Natural killer cell (primary cell): ENCODE results near the gene KCNE2. TPM values are rescaled to one million over a fixed set of nuclear protein-coding genes. Genes with fewer than 3 reads are reported as not detected.
"Not testable (repeated sequence)": the region's sequence is repeated elsewhere in the genome, so short reads cannot be mapped to it uniquely, and the experiment has no call there.

Source experiments
- ATAC-seq, 3 donors: fragments of 150-1000 bp in 2 of 3; fragments of 200-7000 bp in 1 of 3; cut with Tn5 transposase; 1 replicate in 1 of 3; 2 replicates in 2 of 3; pipeline ENCODE4 v1.10.0; 2021; ENCODE audit warnings: mild to moderate bottlenecking in 2 of 3, moderate library complexity in 2 of 3
- DNase-seq, 2 donors: peaks; one replicate each; pipeline versions ENCODE4 v3.0.0 to v3.0.0-alpha.2; 2013 to 2021; ENCODE audit warnings: mixed read lengths in 1 of 2
- H3K27ac ChIP-seq: one replicate; pipeline ENCODE4 v1.5.1; 2013; ENCODE audit warnings: mild to moderate bottlenecking, low read length
- H3K27me3 ChIP-seq: one replicate; pipeline ENCODE4 v1.6.1; 2013; ENCODE audit warnings: low read length; ENCODE audit not compliant: control insufficient read depth, insufficient read depth
- H3K36me3 ChIP-seq: one replicate; pipeline ENCODE4 v1.6.1; 2013; ENCODE audit warnings: low read length; ENCODE audit not compliant: control insufficient read depth, insufficient read depth
- H3K4me1 ChIP-seq: one replicate; pipeline ENCODE4 v1.6.1; 2013; ENCODE audit warnings: low read length; ENCODE audit not compliant: control insufficient read depth, insufficient read depth
- H3K4me3 ChIP-seq: one replicate; pipeline ENCODE4 v1.5.1; 2013; ENCODE audit warnings: low read length
- H3K9me3 ChIP-seq: one replicate; pipeline ENCODE4 v1.6.1; 2013; ENCODE audit warnings: low read length; ENCODE audit not compliant: control insufficient read depth, insufficient read depth
- H3K27ac Mint-ChIP-seq, 2 donors: one replicate each; pipeline ENCODE4 v1.8.0; 2022; ENCODE audit warnings: mild to moderate bottlenecking in 2 of 2, mixed read lengths in 2 of 2, moderate library complexity in 1 of 2
- H3K27me3 Mint-ChIP-seq, 2 donors: one replicate each; pipeline ENCODE4 v1.8.0; 2022; ENCODE audit warnings: low read depth in 2 of 2, mixed read lengths in 2 of 2
- H3K36me3 Mint-ChIP-seq: one replicate; pipeline ENCODE4 v1.8.0; 2022; ENCODE audit warnings: mixed read lengths
- H3K4me1 Mint-ChIP-seq, 2 donors: one replicate each; pipeline ENCODE4 v1.8.0; 2022; ENCODE audit warnings: mixed read lengths in 2 of 2
- H3K4me3 Mint-ChIP-seq: one replicate; pipeline ENCODE4 v1.8.0; 2022; ENCODE audit warnings: mild to moderate bottlenecking, moderate library complexity, mixed read lengths
- H3K9me3 Mint-ChIP-seq, 2 donors: one replicate each; pipeline ENCODE4 v1.8.0; 2022; ENCODE audit warnings: mixed read lengths in 2 of 2
- WGBS: methylation state at CpG from one replicate; pipeline ENCODE4 v1.1.7; 2013; ENCODE audit warnings: missing lambda C conversion rate; ENCODE audit not compliant: insufficient coverage; 5-methylcytosine and 5-hydroxymethylcytosine counted together
- intact Hi-C: fragments of 100-400 bp; cut with micrococcal nuclease; formaldehyde crosslinking; loops from one replicate; pipeline ENCODE4 v1.14.2; 2022
- total RNA-seq, 4 donors: library from RNA; stranded (reverse); fragments of 120-200 nt in 1 of 4; gene quantifications; one replicate each; pipeline versions ENCODE4 v1.2.3 to v1.2.4, GENCODE V29; 2013 to 2022
- TF ChIP-seq, protein P1 (sequence below): fragments of 200-600 bp; IDR thresholded peaks from one replicate; pipeline ENCODE4 v1.8.0; 2022; ENCODE audit warnings: antibody characterized with exemption

Gene KCNE2
- total RNA-seq, 3 donors from 2014 or later (not counting 1 experiment from before 2014, with no cell fraction given), result 0.60 TPM; not detected in 2

DNA sequence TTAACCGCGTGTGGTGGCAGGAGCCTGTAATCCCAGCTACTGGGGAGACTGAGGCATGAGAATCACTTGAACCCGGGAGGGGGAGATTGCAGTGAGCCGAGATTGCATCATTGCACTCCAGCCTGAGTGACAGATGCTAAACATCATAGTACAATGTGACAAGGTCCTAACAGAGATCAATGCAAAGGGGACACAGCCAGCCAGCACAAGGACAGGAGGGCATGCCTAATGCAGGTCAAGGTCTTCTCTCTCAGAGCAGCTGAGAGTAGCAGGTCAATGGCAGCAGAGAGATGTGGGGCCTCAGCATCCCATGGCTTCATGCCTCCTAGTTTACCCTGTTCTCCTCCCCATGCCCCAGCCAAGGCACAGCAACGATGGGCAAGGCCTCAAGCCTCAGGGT lies 8.5 kb downstream of the KCNE2 start:
- WGBS, result 85% methylated on average over 5 of the region's 5 CpGs
- Mint-ChIP-seq H3K4me1 (no peaks in the 10 kb centered on the region), H3K4me3 (no peak overlapping the region), H3K36me3 (no peaks in the 10 kb centered on the region), H3K9me3 (no peaks in the 10 kb centered on the region), H3K27me3 (peaks cover 7 to 24% of the 10 kb centered on the region in 2 donors), H3K27ac (no peak overlapping the region)
- intact Hi-C loops, result no loop called here
- H3K4me1 ChIP-seq, result no peaks in the 10 kb centered on the region
- TF ChIP-seq, protein P1, sequence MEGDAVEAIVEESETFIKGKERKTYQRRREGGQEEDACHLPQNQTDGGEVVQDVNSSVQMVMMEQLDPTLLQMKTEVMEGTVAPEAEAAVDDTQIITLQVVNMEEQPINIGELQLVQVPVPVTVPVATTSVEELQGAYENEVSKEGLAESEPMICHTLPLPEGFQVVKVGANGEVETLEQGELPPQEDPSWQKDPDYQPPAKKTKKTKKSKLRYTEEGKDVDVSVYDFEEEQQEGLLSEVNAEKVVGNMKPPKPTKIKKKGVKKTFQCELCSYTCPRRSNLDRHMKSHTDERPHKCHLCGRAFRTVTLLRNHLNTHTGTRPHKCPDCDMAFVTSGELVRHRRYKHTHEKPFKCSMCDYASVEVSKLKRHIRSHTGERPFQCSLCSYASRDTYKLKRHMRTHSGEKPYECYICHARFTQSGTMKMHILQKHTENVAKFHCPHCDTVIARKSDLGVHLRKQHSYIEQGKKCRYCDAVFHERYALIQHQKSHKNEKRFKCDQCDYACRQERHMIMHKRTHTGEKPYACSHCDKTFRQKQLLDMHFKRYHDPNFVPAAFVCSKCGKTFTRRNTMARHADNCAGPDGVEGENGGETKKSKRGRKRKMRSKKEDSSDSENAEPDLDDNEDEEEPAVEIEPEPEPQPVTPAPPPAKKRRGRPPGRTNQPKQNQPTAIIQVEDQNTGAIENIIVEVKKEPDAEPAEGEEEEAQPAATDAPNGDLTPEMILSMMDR, result no peak
- no peaks in the 10 kb centered on the region for H3K36me3 ChIP-seq
- H3K27ac ChIP-seq, result no peak overlapping the region
- no peak overlapping the region for H3K4me3 ChIP-seq
- DNase-seq (no peak), ATAC-seq (no peak)
- no peaks in the 10 kb centered on the region for H3K9me3 ChIP-seq
- H3K27me3 ChIP-seq, result no peaks in the 10 kb centered on the region

DNA sequence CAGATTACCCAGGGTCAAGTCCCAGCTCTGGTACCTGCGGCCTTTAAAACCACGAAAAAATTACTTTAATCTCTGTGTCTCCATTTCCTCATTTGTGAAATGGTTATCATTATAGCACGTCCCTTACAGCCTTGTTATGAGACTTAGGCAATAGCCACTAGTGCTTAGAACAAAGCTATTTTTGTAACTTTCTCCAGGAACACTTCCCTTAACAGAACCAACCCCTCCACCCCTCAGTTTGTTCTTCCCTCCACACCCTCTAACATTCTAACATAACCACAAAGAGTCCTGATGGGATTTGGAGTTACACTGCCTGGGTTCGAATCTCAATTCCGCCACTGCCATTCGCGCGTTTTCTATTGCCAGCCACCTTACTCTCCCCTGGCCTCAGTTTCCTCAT lies 10.7 kb downstream of the KCNE2 start:
- H3K9me3 Mint-ChIP-seq, H3K27ac Mint-ChIP-seq, H3K36me3 Mint-ChIP-seq, H3K4me1 Mint-ChIP-seq, H3K4me3 ChIP-seq, H3K4me1 ChIP-seq, DNase-seq, ATAC-seq, H3K27me3 ChIP-seq, H3K4me3 Mint-ChIP-seq, intact Hi-C loops, H3K36me3 ChIP-seq, H3K9me3 ChIP-seq, H3K27ac ChIP-seq: not testable (repeated sequence)
- peaks cover 4 to 14% of the 10 kb centered on the region in 2 donors for H3K27me3 Mint-ChIP-seq
- WGBS, result no CpG with 5 or more reads among the region's 8 CpGs

DNA sequence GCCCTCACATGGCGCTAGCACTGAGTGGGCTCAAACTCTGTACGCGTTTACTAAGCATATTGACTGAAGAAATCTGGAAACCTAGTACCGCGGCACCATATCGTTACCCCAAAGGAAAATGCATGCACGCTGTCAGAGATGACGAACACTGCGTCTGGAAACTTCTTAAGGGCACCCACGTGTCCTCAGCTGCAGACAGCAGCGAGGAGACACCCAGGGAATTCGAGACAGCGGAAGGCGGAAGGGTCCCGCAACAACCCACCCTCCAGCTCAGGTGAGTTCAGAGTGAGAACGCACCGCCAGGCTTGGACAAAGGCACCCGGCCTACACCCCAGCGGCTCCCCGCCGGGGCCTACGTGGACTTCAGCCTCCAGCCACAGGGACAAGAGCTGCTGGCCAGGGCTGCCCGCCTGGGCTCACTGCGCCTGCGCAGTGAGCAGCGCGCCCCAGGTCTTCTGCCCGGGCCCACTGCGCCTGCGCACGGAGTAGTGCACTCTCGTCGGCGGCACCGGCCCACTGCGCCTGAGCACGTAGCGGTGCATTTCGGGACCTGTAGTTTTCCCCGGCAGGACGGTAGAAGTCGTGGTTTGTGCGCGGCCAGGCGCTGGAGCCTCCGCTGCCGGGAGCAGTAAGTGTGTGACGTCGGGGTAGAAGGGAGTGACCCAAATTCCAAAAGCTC lies 11.3 kb downstream of the KCNE2 start, which contains the start of gene SMIM11:
TSS of gene SMIM11 (plus strand) at position 568 of the 679 bp plus-strand sequence. CDS start 3,998 bp downstream, outside the sequence.
- H3K4me1 Mint-ChIP-seq, H3K9me3 ChIP-seq, intact Hi-C loops, H3K27ac ChIP-seq, H3K4me3 Mint-ChIP-seq, DNase-seq, H3K27ac Mint-ChIP-seq, H3K4me3 ChIP-seq, H3K4me1 ChIP-seq, H3K36me3 Mint-ChIP-seq, H3K27me3 ChIP-seq, H3K9me3 Mint-ChIP-seq, H3K36me3 ChIP-seq: not testable (repeated sequence)
- ATAC-seq, result peak; percentile 95 to 97 (median 95)
- H3K27me3 Mint-ChIP-seq, result peaks cover 4 to 14% of the 10 kb centered on the region in 2 donors
- no CpG with 5 or more reads among the region's 49 CpGs for WGBS

DNA sequence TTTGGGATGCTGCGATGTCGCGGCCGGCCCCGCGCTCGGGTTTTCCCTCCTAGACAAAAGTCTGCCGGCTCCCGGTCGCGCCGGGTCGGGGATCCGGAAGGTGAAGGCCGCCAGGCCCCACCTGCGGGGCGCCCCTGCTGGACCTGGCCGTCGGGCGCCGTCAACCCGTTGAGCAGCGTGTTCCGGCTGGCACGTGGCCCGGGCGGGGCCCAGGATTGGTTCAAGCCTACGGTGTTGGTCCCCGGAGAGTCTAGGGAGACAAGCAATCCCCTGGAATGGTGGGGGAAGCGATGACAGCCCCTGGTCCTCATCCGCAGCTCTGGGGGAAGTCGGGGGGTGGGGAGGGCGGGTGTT lies 11.8 kb downstream of the KCNE2 start:
- H3K27me3 Mint-ChIP-seq, intact Hi-C loops: not testable (repeated sequence)

DNA sequence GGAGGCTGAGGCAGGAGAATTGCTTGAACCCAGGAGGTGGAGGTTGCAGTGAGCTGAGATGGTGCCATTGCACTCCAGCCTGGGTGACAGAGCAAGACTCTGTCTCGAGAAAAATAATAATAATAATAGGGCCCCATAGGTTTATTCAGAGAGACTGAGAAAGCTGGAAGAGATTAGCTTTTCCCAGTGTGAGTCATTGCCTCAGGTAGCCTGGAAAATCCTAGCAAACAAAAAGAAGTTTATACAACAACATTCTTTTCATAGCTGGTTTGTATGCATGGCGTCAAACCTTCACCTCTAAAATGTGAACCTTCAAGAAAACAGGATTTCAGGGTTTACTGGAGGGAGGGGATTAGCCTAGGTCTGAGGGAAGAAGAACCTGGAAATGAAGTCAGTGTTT lies 19.3 kb downstream of the KCNE2 start:
- H3K4me1 Mint-ChIP-seq, DNase-seq, H3K9me3 Mint-ChIP-seq, intact Hi-C loops, H3K27ac Mint-ChIP-seq, H3K4me3 Mint-ChIP-seq, H3K36me3 ChIP-seq, H3K4me3 ChIP-seq, H3K27me3 ChIP-seq, H3K27me3 Mint-ChIP-seq, H3K4me1 ChIP-seq, H3K27ac ChIP-seq, ATAC-seq, H3K36me3 Mint-ChIP-seq, H3K9me3 ChIP-seq: not testable (repeated sequence)
- WGBS, result no CpG with 5 or more reads among the region's 2 CpGs

More for the DNA sequence above, 11.8 kb downstream of the KCNE2 start:
- H3K27me3 ChIP-seq, H3K27ac Mint-ChIP-seq, H3K4me1 ChIP-seq, H3K4me3 Mint-ChIP-seq, H3K9me3 ChIP-seq, DNase-seq, H3K36me3 ChIP-seq, H3K9me3 Mint-ChIP-seq, H3K27ac ChIP-seq, H3K36me3 Mint-ChIP-seq, H3K4me1 Mint-ChIP-seq, H3K4me3 ChIP-seq: not testable (repeated sequence)
- peak; percentile 74 to 79 (median 76) for ATAC-seq
- no CpG with 5 or more reads among the region's 33 CpGs for WGBS

DNA sequence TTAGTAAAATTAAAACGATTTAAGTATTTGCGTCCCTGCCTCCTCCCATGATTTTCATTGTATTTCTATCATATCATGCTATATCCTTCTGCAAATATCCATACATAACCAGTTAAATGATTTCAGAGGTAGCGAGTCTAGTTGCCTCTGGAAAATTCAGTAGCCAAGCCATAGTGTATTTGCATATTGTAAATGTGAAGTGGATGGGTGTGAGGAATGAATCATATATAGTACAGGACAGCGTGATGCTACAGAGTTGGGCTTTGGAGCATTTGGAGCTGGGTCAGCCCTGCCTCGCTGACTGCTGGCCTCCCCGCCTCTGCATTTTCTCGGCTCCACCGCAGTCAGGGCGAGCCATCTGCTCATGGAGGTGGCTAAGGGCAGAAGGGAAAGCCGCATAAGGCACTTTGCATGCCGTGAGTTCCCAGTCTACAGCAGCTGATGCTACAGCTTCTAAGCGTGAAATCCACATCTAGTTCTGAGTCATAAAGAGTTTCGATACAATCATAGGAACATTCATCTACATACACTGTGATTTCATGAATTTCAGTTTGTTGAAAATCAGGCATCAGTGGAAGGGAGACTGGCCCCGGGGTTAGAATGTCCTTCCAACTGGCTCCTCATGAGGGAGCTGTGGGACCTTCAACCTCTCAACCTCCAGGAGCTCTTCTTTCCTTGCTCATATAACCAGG lies 20.1 kb downstream of the KCNE2 start:
- ATAC-seq, H3K9me3 Mint-ChIP-seq, H3K27me3 Mint-ChIP-seq, H3K4me1 ChIP-seq, H3K27ac ChIP-seq, intact Hi-C loops, H3K27ac Mint-ChIP-seq, H3K36me3 Mint-ChIP-seq, H3K9me3 ChIP-seq, H3K36me3 ChIP-seq, DNase-seq, H3K4me1 Mint-ChIP-seq, H3K4me3 ChIP-seq, H3K27me3 ChIP-seq, H3K4me3 Mint-ChIP-seq: not testable (repeated sequence)
- WGBS, result no CpG with 5 or more reads among the region's 14 CpGs

DNA sequence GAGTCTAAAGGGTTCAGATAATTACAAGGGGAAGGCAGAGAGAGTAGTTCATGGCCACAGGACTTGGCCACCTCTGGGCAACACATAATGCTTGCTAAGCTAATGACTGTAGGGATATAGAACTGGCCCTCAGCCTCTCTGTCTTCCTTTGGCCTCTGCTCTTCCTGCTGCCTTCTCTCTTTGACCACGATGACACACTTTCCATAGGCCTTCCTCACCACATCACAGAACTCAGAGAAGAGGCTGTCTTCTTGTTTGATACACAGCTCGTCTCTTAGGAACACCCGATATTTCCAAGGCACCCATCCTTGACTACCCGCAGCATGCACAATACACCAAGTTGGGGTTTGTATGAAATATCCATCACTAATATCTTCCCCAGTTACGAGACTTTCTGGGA lies 36.7 kb downstream of the KCNE2 start:
- H3K36me3 Mint-ChIP-seq, H3K27me3 Mint-ChIP-seq, H3K4me1 Mint-ChIP-seq, DNase-seq, intact Hi-C loops, H3K9me3 Mint-ChIP-seq, H3K27me3 ChIP-seq, H3K4me3 Mint-ChIP-seq, H3K9me3 ChIP-seq, H3K4me3 ChIP-seq, H3K27ac Mint-ChIP-seq, H3K36me3 ChIP-seq, ATAC-seq, H3K4me1 ChIP-seq, H3K27ac ChIP-seq: not testable (repeated sequence)
- WGBS, result no CpG with 5 or more reads among the region's 5 CpGs
